GM23338 (cell line): ENCODE data around the gene RBM17. TPM values are rescaled to one million over a fixed set of nuclear protein-coding genes. Genes with fewer than 3 reads are reported as not detected.

Experiments
- ATAC-seq: fragments of 200-7000 bp; cut with Tn5 transposase; 3 replicates; pipeline ENCODE4 v1.9.1; 2020
- DNase-seq: peaks from one replicate; pipeline ENCODE4 v3.0.0-alpha.2; 2015; ENCODE audit warnings: low spot score
- H2AFZ ChIP-seq: fragments of 200-600 bp; sonication (generic); 2 replicates; pipeline ENCODE4 v1.8.0; 2016; ENCODE audit warnings: antibody characterized with exemption, mild to moderate bottlenecking, moderate library complexity
- H3F3A ChIP-seq: fragments of 200-600 bp; sonication (generic); replicated peaks from 2 replicates; pipeline ENCODE4 v1.8.0; 2017; ENCODE audit warnings: antibody characterized with exemption, mixed run types, low read depth
- H3K27ac ChIP-seq: fragments of 200-600 bp; sonication (generic); 2 replicates; pipeline ENCODE4 v1.6.1; 2016; ENCODE audit warnings: low read depth
- H3K27me3 ChIP-seq: fragments of 200-600 bp; sonication (generic); 2 replicates; pipeline ENCODE4 v1.8.0; 2016; ENCODE audit warnings: mild to moderate bottlenecking, mixed run types, moderate library complexity; ENCODE audit not compliant: insufficient read depth
- H3K36me3 ChIP-seq: fragments of 200-600 bp; sonication (generic); 2 replicates; pipeline ENCODE4 v1.8.0; 2016; ENCODE audit warnings: mild to moderate bottlenecking; ENCODE audit not compliant: insufficient read depth
- H3K4me1 ChIP-seq: fragments of 200-600 bp; sonication (generic); 2 replicates; pipeline ENCODE4 v1.8.0; 2016; ENCODE audit warnings: mild to moderate bottlenecking, moderate library complexity; ENCODE audit not compliant: insufficient read depth
- H3K4me2 ChIP-seq: fragments of 200-600 bp; sonication (generic); 2 replicates; pipeline ENCODE4 v1.7.1; 2017; ENCODE audit warnings: mixed run types
- H3K4me3 ChIP-seq: fragments of 200-600 bp; sonication (generic); 2 replicates; pipeline ENCODE4 v1.6.1; 2016; ENCODE audit warnings: mixed run types
- H3K79me2 ChIP-seq: fragments of 200-600 bp; sonication (generic); replicated peaks from 2 replicates; pipeline ENCODE4 v1.8.0; 2017; ENCODE audit warnings: mild to moderate bottlenecking; ENCODE audit not compliant: insufficient read depth
- H3K9me2 ChIP-seq: fragments of 200-600 bp; sonication (generic); 2 replicates; pipeline ENCODE4 v1.8.0; 2017; ENCODE audit not compliant: insufficient read depth
- H4K20me1 ChIP-seq: fragments of 200-600 bp; sonication (generic); replicated peaks from 2 replicates; pipeline ENCODE4 v1.8.0; 2017; ENCODE audit warnings: mild to moderate bottlenecking; ENCODE audit not compliant: insufficient read depth
- H3K27ac Mint-ChIP-seq: 2 replicates; pipeline ENCODE4 v1.8.0; 2020; ENCODE audit warnings: inconsistent platforms, mild to moderate bottlenecking, moderate library complexity, mixed read lengths
- H3K27me3 Mint-ChIP-seq: 3 replicates; pipeline ENCODE4 v1.8.0; 2022; ENCODE audit warnings: low read depth, mild to moderate bottlenecking, moderate library complexity, mixed read lengths, inconsistent platforms; ENCODE audit not compliant: insufficient read depth, poor library complexity
- H3K36me3 Mint-ChIP-seq: 3 replicates; pipeline ENCODE4 v1.8.0; 2021; ENCODE audit warnings: low read depth, mild to moderate bottlenecking, inconsistent platforms, moderate library complexity, mixed read lengths
- H3K4me1 Mint-ChIP-seq: 3 replicates; pipeline ENCODE4 v1.8.0; 2020; ENCODE audit warnings: mild to moderate bottlenecking, inconsistent platforms, mixed read lengths
- H3K4me3 Mint-ChIP-seq: 3 replicates; pipeline ENCODE4 v1.8.0; 2021; ENCODE audit warnings: moderate library complexity, mild to moderate bottlenecking, inconsistent platforms, mixed read lengths
- H3K9me3 Mint-ChIP-seq: 3 replicates; pipeline ENCODE4 v1.8.0; 2020; ENCODE audit warnings: moderate library complexity, mild to moderate bottlenecking, inconsistent platforms, mixed read lengths
- CREB1 ChIP-seq: fragments of 250-450 bp; sonication (Bioruptor Pico); IDR thresholded peaks from 2 replicates; pipeline ENCODE4 v1.5.0; 2020; ENCODE audit warnings: low read depth, mild to moderate bottlenecking, moderate library complexity
- CTCF ChIP-seq, 2 experiments: fragments of 200-600 bp in 1 of 2; sonication (generic) in 1 of 2; conservative IDR thresholded peaks; 2 replicates each; pipeline versions ENCODE4 v1.5.1 to v1.6.1; 2016 to 2017; ENCODE audit warnings: antibody characterized with exemption in 2 of 2, low read depth in 2 of 2, mild to moderate bottlenecking in 2 of 2, moderate library complexity in 1 of 2
- STAT1 ChIP-seq: IDR thresholded peaks from one replicate; pipeline ENCODE4 v1.6.1; 2016; ENCODE audit warnings: antibody characterized with exemption; ENCODE audit not compliant: unreplicated experiment
- ZNF462 ChIP-seq: fragments of 250-450 bp; sonication (Bioruptor Pico); IDR thresholded peaks from 2 replicates; pipeline ENCODE4 v1.5.0; 2020; ENCODE audit warnings: mild to moderate bottlenecking, moderate library complexity
- polyA plus RNA-seq: library from polyadenylated mRNA; unstranded; fragments of >200 nt; fragmentation: Nextera tagmentation; extraction: Ambion mirVana; gene quantifications from 2 replicates; pipeline ENCODE4 v1.2.1, GENCODE V29; 2016
- total RNA-seq: library from RNA; depleted of rRNA; stranded (reverse); fragments of >200 nt; shearing (Covaris generic); gene quantifications from 2 replicates; pipeline ENCODE4 v1.2.3, GENCODE V29; 2014

Gene RBM17
- total and polyA plus RNA-seq, 2 experiments from 2014 or later = 54.7 to 281 TPM

- TF ChIP-seq ZNF462 (CRISPR knock-in tag) = no peak
Observed at GRCh38 chr10:6142644-6143043, 53.8 kb downstream of the RBM17 start (continued).

- Mint-ChIP-seq H3K36me3 (peaks cover 3% of the 10 kb centered on the region; the same call in 1 of the 3 replicates), H3K4me3 (no peak overlapping the region; the same call in 2 of the 3 replicates), H3K27ac (no peak overlapping the region), H3K27me3 (peaks cover 29% of the 10 kb centered on the region), H3K4me1 (peaks cover 31% of the 10 kb centered on the region), H3K9me3 (peaks cover 6% of the 10 kb centered on the region; the same call in 2 of the 3 replicates)
- 0 out of 2 replicates have a peak, but pooled peaks cover 6% of the 10 kb centered on the region for H3F3A ChIP-seq
- no peaks in the 10 kb centered on the region for H3K79me2 ChIP-seq
- TF ChIP-seq CTCF (conservative IDR thresholded peaks at IDR 0.05; ENCODE audit: low read depth in 2 of 2) (no peak), STAT1 (no peak), CREB1 (CRISPR knock-in tag) (no peak)
- H3K4me1 ChIP-seq = peaks cover 19% of the 10 kb centered on the region
- ATAC-seq = no peak
- H3K27me3 ChIP-seq = peaks cover 29% of the 10 kb centered on the region
- no peak overlapping the region for H2AFZ ChIP-seq
- H3K9me2 ChIP-seq = no peaks in the 10 kb centered on the region
- H3K4me3 ChIP-seq = no peak overlapping the region
- H4K20me1 ChIP-seq = peaks cover 13% of the 10 kb centered on the region
- H3K27ac ChIP-seq = no peak overlapping the region
- no peak overlapping the region for H3K4me2 ChIP-seq
- no peak for DNase-seq
- H3K36me3 ChIP-seq = no peaks in the 10 kb centered on the region; the same call in 1 of the 2 replicates
Observed at GRCh38 chr10:6143181-6143580, 54.3 kb downstream of the RBM17 start.
